Bone marrow (tissue), 2 donors: Measurements from ENCODE around the gene BAZ2B.

Experiments
- DNase-seq, 2 donors: peaks; one replicate each; lab custom pipeline; 2025; lab: John Stamatoyannopoulos, UW

Gene BAZ2B

DNA sequence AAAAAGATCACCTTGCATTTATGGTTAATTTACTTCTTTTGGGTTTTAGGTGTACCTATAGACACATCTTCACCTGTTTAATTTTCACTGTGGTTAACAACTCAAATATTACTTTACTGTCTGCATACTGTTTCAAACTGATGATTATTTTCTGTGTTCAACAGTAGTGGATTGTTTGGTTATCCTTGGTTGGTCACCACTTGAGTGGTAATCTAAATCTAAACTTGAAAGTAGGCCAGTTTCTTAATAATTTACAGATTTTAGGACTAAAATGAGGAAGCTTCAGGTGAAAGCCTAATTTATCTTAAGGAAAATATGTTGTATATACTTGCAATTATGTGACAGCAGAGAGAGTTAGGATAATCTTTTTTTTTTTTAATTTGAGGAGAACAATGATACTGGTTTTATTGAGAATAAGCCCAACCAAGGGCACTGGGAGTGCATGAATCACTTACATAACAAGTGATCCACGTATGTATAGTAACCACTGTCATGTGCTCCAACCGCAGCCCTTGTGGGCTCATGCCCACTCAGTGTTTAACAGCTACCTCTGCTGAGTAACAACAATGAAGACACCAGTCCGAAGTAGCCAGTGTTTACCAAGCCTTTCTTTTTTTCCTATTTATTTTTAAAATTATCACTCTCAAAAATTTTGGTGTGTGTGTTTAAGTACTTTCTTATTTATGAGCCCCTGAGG, 298.8 kb downstream of the BAZ2B start:
- no peak for DNase-seq

- DNase-seq: no peak
Observed at GRCh38 chr2:159307942-159308341, 308.4 kb downstream of the BAZ2B start.

- no peak for DNase-seq
Observed at GRCh38 chr2:159300586-159300985, 315.8 kb downstream of the BAZ2B start.

- no peak for DNase-seq
Observed at GRCh38 chr2:159298967-159299366, 317.4 kb downstream of the BAZ2B start.

DNA sequence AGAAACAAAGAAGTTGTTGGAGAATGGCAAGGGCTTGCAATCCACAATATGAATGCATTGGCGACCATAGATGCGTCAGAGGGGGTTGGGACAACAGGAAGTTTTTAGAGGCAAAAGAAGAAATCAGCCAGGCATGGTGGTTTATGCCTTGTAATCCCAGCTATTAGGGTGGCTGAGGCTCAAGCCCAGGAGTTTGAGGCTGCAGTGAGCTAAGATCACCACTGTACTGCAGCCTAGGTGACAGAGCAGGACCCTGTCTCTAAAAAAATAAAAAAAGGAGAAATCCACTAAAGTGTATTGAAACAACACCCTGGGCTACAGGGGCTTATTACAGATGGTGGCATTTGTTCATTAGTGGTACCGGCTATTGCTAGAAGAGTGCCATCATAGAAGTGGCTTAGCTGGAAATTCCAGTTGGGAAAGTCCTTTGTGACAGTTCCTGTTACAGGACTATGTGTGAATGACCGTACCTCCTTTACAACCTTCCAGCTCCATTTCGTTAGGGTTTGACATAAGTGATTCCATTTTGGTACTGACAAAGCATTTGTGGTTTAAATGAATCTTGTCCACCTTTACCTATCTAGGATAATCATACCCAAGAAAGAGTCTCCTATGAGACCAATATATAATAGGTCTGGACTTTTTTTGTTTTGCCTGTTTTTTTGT, 319.2 kb downstream of the BAZ2B start:
- no peak for DNase-seq

GRCh38 chr2:159292157-159292556, 324.2 kb downstream of the BAZ2B start:
- no peak for DNase-seq

DNA sequence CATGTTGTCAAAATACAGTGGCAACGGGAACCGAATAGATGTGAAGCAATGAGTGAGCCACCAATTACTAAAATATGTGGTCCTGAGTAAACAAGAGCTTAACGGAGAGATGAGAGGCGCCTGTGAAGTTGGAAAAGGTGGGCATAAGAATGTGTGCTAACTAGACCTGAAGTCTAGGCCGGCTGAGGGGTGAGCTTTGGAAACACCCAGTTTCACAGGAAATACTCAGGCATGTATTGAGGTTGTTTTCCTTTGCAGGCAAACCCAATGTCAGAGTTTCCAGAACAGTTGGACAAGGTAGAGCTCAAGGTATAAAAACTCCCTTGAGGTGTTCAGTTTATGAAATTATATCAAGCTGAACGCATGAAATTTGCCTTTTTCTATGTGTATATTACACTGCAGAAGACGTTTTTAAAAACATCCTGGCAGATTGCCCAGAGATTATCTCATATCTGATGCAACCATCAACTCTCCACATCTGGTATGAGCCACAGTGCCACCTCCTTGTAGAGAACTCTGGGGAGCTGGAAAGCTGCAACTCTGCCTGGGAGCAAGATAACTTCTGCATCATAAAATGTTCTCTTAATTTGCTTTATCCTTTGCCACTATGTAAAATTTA, 325.9 kb downstream of the BAZ2B start:
- DNase-seq: peak in 1 of 2 donors; percentile 89

- DNase-seq: no peak
Observed at GRCh38 chr2:159287733-159288132, 328.6 kb downstream of the BAZ2B start.

- peak; percentile 87 to 89 for DNase-seq
Observed at GRCh38 chr2:159286709-159287441, 329.5 kb downstream of the BAZ2B start.

- DNase-seq: peak; percentile 6 to 47
Observed at GRCh38 chr2:159285929-159286708, 330.2 kb downstream of the BAZ2B start, which contains the start of gene WDSUB1. WDSUB1 (minus strand) TSS chr2:159286703; CDS start chr2:159283069, 3,634 bp downstream.

DNA sequence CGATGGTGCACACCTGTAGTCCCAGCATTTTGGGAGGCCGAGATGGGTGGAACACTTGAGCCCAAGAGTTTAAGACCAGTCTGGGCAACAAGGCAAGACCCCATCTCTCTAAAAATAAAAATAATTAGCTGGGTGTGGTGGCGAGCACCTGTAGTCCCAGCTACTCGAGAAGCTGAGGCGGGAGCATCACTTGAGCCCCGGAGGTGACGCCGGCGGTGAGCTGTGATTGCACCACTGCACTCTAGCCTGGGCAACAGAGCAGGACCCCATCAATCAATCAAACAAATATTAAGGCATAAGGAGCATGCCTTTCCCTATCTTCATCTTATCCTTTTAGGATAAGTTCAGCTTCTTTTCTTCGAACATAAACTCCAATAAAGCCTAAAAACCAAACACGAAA, 330.9 kb downstream of the BAZ2B start:
- DNase-seq: no peak

DNA sequence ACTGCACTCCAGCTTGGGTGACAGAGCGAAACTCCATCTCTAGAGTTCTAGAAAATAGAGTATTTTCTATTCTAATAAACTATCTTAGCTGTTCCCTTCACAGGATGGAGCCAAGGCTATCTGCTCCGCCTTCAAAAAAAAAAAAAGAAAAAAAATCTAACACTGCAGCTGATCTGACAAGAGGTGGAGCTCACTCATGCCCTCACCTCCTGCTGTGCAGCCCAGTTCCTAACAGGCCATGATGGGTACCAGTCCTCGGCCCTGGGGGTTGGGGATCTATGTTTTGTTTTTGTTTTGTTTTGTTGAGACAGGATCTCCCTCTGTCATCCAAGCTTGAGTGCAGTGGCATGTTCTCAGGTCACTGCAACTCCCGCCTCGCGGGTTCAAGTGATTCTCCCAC, 332.8 kb downstream of the BAZ2B start:
- no peak for DNase-seq

DNA sequence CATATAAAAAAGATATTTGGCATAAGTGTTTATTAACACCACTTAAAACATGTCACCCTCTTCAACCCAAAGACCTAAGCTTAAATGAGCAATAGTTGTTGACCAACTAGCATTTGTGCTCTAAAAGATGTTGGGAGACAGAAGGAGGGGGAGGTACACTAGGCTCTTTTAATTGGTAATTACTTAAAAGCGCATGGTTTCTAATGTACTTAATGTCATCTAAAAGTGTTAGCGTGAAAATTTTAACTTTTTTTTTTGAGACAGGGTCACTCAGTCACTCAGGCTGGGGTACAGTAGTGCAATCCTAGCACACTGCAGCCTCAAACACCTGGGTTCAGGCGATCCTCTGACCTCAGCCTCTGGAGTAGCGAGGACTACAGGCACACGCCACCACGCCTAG, 335.3 kb downstream of the BAZ2B start:
- no peak for DNase-seq

DNA sequence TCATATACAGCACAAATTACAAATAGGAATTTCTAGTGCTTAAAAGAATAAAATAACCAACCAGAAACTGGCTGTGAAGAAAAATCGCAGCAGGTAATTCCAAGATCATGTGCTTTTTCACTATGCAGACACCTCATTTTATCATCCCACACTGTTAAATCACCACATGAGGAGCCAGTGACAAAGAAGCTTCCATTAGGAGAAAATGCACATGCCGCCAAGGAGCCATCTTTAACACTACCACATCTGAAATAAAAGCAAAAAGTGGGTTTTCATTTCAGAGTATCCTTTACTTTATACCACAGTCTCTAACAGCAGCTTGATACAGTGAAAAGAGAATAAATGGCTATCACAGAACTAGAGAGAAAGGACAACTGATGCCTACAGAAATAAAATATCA, 336.6 kb downstream of the BAZ2B start:
- no peak for DNase-seq

DNA sequence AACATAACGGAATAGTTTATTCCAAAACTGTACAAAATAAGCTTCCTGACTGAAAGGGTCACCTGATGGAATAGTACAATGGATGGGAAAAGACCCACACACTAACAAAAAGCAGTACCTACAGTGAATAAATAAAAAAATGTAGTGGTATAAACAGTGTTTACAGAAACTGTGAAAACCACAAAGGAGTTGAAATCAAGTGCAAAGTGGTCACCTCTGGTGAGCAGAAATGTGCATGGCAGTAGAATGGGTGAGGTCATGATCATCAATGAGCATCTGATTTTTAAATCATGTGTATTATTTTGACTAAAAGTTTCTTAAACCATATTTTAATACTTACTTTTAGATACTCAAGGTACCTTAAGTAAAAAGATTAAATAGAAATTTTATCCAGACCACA, 341.2 kb downstream of the BAZ2B start:
- DNase-seq: no peak

DNA sequence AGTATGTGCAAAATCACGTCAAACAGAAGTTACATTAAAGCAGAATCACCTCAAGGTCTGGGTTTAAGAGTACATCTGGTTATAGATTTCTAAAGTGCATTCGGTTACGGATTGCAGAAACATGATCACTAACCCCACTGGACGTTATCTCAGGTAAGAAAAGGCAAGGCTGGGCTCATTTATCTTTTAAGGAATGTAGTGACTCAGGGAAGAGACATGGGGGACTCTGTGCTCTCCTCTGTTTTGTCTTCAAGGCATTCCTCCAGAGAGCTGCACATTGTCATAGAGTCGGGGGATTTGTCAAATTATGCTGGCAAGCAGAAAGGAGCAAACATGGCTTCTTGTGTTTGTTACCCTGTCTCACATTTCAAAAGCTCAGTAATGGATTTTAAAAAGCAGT, 344.2 kb downstream of the BAZ2B start:
- no peak for DNase-seq

DNA sequence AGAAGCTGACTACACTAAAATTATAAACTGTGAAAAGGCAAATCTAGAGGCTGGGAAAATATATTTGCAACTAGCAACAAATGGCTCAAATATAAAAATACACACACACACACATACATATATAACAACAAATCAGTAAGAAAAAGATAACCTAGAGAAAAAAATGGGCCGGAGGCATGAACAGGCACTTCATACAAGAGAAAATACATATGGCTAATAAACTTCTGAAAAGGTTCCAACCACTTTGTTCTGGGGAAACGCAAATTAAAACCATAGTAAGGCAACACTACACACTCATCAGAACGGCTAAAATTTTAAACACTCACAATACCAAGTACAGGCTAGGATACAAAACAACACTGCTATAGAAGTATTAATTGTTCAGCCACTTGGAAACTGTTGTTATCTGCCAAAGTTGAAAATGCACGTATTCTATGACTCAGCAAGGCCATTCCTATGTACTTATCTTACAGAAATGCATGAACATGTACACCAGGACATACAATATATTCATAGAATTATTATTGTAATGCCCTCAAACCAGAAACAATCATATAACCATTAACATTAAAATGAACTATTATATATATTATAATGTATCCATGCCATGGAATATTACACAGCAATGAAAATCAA, 345.5 kb downstream of the BAZ2B start:
- DNase-seq: no peak
